Heart right ventricle (tissue), 16 donors: ENCODE results near the gene MAP2K1. TPM values are rescaled to one million over a fixed set of nuclear protein-coding genes. Genes with fewer than 3 reads are reported as not detected.

ENCODE experiments used
- ATAC-seq, 8 donors: fragments of 200-7000 bp; cut with Tn5 transposase; one replicate each; pipeline ENCODE4 v1.9.1; 2020; ENCODE audit warnings: mild to moderate bottlenecking in 8 of 8, moderate library complexity in 8 of 8, moderate number of reproducible peaks in 1 of 8
- DNase-seq, 2 donors: peaks; one replicate each; pipeline ENCODE4 v3.0.0-alpha.2; 2020
- H3K27ac ChIP-seq, 10 donors: fragments of 200-600 bp; sonication (generic) in 2 of 10; one replicate each; pipeline versions ENCODE4 v1.5.0 to v1.8.0; 2020 to 2022; ENCODE audit warnings: mild to moderate bottlenecking in 3 of 10
- H3K27me3 ChIP-seq, 7 donors: fragments of 200-600 bp; one replicate each; pipeline ENCODE4 v1.8.0; 2021 to 2022; ENCODE audit warnings: mild to moderate bottlenecking in 2 of 7
- H3K36me3 ChIP-seq, 9 donors: fragments of 200-600 bp; sonication (generic) in 1 of 9; one replicate each; pipeline versions ENCODE4 v1.5.0 to v1.8.0; 2020 to 2022; ENCODE audit warnings: mild to moderate bottlenecking in 2 of 9
- H3K4me1 ChIP-seq, 9 donors: fragments of 200-600 bp; sonication (generic) in 1 of 9; one replicate each; pipeline versions ENCODE4 v1.5.0 to v1.8.0; 2020 to 2022; ENCODE audit warnings: mild to moderate bottlenecking in 4 of 9
- H3K4me3 ChIP-seq, 10 donors: fragments of 200-600 bp; sonication (generic) in 2 of 10; one replicate each; pipeline versions ENCODE4 v1.5.0 to v1.8.0; 2020 to 2022; ENCODE audit warnings: mild to moderate bottlenecking in 7 of 10, moderate library complexity in 2 of 10
- H3K9me3 ChIP-seq, 11 donors: fragments of 200-600 bp in 10 of 11; sonication (generic) in 2 of 11; one replicate each; pipeline versions ENCODE4 v1.5.0 to v1.8.0; 2013 to 2022; ENCODE audit warnings: mild to moderate bottlenecking in 2 of 11, control low read depth in 1 of 11, moderate library complexity in 1 of 11
- WGBS, 2 donors: extraction: QIAGEN DNeasy Blood & Tissue Kit; methylation state at CpG; one replicate each; pipeline ENCODE4 v1.1.7; 2013; ENCODE audit warnings: inconsistent platforms in 1 of 2; 5-methylcytosine and 5-hydroxymethylcytosine counted together
- intact Hi-C, 10 donors: fragments of 100-400 bp; cut with DNase I; formaldehyde crosslinking; loops; one replicate each; pipeline versions ENCODE4 v1.11.1 to v1.14.2; 2022
- polyA plus RNA-seq, 2 donors: library from polyadenylated mRNA; stranded (reverse); fragments of 200-250 nt; gene quantifications; one replicate each; pipeline ENCODE4 v1.2.3, GENCODE V29; 2013
- total RNA-seq, 10 donors: library from RNA; stranded (reverse); fragmentation: NEBNext Ultra II Directional in 3 of 10; extraction: Animal tissue kit (Norgen Biotek cat#: 25700) in 3 of 10; gene quantifications; one replicate each; pipeline versions ENCODE4 v1.2.1 to v1.2.4, GENCODE V29; 2021 to 2023
- TF ChIP-seq, protein P1 (sequence below), 9 donors: fragments of 200-600 bp; sonication (generic) in 2 of 9; IDR thresholded peaks; one replicate each; pipeline versions ENCODE4 v1.5.0 to v1.8.0; 2021 to 2022; ENCODE audit warnings: antibody characterized with exemption in 9 of 9, mild to moderate bottlenecking in 5 of 9, moderate library complexity in 1 of 9
- donor health status: Arrhythmogenic right ventricular cardiomyopathy.
- donor health status: ischemic (EF 13 %, LVEDD 7.1; RV severe dilation, severe dysfunction).
- donor health status: healthy with polysubstance abuse.
- donor health status: DM: no; HTN: yes; CAD: no.
- donor health status: DM: no; HTN: no; CAD: no.
- donor health status: ischemic (EF 25% LVEDD 6.9; RV normal size, moderate dysfunction).
- donor health status: ischemic (EF 25% LVEDD 5.7; RV mildly dilated, moderate dysfunction).
- donor health status: healthy.
- donor health status: DM: yes; HTN: yes; CAD: no.
- donor health status: Ischemic cardiomyopathy.
- donor health status: ischemic (EF 35%, LVEDD 5.7; RV mildly dilated, moderate dysfunction).
- donor health status: nonischemic (EF 11% LVEDD 7.7; RV severe dilation, severe dysfunction).
- donor health status: DM: yes; HTN: yes; CAD: no.
- donor health status: PGD.
- donor health status: ischemic (EF 29% LVEDD 5.4; RV normal size, mild dysfunction).
- donor health status: nonischemic (EF 23%, LVEDD 6.1; RV moderate dilation, normal function).

MAP2K1 gene
- total and polyA plus RNA-seq, 12 donors, result 7.5 to 106 (median 44.7) TPM

DNA sequence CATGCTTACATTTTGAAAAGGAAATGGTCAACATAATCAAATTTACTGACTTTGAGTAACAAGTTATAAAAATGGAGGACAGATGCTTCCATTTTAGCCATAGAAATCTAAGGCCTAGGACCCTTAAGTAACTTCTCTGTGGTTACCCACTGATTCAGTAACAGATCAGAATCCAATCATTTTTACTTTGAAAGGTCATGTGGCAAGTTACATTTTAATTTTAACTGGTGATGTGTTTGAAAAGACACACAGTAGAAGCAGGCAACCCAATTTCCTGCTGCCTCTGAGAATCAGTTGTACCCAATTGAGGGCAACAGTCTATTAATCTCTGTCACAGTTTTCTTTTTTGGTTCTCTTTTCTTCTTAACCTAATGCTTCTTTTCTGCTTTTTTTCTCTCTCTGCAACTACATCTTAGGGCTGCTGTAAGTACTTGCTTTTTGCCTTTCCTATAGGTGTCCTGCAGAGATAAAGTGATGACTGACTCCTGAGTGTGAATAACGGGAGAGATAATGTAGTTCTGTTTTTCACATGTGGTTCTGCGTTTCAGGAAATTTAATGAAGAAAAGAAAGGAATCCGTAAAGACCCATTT lies 121.7 kb downstream of the MAP2K1 start:
- H3K27ac ChIP-seq, result no peak overlapping the region
- no peaks in the 10 kb centered on the region for H3K9me3 ChIP-seq
- TF ChIP-seq, protein P1, sequence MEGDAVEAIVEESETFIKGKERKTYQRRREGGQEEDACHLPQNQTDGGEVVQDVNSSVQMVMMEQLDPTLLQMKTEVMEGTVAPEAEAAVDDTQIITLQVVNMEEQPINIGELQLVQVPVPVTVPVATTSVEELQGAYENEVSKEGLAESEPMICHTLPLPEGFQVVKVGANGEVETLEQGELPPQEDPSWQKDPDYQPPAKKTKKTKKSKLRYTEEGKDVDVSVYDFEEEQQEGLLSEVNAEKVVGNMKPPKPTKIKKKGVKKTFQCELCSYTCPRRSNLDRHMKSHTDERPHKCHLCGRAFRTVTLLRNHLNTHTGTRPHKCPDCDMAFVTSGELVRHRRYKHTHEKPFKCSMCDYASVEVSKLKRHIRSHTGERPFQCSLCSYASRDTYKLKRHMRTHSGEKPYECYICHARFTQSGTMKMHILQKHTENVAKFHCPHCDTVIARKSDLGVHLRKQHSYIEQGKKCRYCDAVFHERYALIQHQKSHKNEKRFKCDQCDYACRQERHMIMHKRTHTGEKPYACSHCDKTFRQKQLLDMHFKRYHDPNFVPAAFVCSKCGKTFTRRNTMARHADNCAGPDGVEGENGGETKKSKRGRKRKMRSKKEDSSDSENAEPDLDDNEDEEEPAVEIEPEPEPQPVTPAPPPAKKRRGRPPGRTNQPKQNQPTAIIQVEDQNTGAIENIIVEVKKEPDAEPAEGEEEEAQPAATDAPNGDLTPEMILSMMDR (IDR thresholded peaks at IDR 0.05), result no peak
- H3K36me3 ChIP-seq, result peaks cover 0 to 17% (median 0%) of the 10 kb centered on the region in 9 donors
- H3K27me3 ChIP-seq, result no peaks in the 10 kb centered on the region
- WGBS, 2 donors, result 86 to 88% methylated on average over 3 of the region's 3 CpGs
- peaks cover 0 to 18% (median 16%) of the 10 kb centered on the region in 9 donors for H3K4me1 ChIP-seq
- no peak overlapping the region for H3K4me3 ChIP-seq
- intact Hi-C loops, result no loop called here
- DNase-seq, result no peak
- ATAC-seq, result no peak

DNA sequence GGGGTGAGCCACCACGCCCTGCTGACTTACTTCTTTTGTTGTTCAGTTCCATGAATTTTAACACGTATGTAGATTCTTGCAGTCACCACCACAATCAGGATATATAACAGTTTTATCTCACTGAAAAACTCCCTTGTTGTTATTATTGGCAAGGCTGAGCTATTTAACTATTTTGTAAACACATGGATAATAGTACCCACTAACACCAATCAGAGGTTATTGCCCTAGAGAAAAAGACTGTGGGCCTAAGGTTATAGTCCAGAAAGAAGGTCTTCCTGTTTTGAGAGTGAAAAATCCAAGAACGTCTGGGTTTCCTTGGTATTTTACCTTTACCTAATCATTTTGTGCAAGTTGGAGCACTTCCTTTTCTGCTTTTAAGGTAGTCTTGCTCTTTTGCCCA lies 127.9 kb downstream of the MAP2K1 start:
- 84 to 87% methylated on average over 3 of the region's 3 CpGs for WGBS, 2 donors
- DNase-seq (no peak), ATAC-seq (no peak)
- Histone ChIP-seq H3K9me3 (no peaks in the 10 kb centered on the region), H3K27me3 (no peaks in the 10 kb centered on the region), H3K4me3 (no peak overlapping the region), H3K4me1 (no peaks in the 10 kb centered on the region), H3K27ac (no peak overlapping the region), H3K36me3 (peaks cover 0 to 45% (median 0%) of the 10 kb centered on the region in 9 donors)
- intact Hi-C loops, result no loop called here
- TF ChIP-seq, protein P1 (IDR thresholded peaks at IDR 0.05), result no peak

DNA sequence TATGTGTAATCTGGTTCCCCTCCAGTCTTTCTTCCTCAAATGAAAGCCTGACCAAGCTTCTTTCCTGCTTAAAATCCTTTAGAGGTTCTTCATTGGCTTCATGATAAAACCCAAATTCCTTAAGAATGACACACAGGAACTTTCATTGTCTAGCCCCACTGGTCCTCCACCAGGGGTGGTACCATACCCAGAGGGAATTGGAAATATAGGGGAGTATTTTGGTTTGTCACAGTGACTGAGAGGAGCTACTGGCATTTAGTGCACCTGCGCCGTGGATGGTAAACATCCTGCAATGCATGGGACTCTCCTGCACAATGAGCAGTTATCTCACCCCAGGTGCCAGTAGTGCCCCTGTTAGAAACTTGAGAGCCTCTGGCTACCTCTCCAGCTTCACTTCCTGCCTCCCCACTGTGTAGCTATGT lies 129.2 kb downstream of the MAP2K1 start:
- intact Hi-C loops, result no loop called here
- peaks cover 0 to 58% (median 0%) of the 10 kb centered on the region in 9 donors for H3K36me3 ChIP-seq
- no peak overlapping the region for H3K27ac ChIP-seq
- no peaks in the 10 kb centered on the region for H3K4me1 ChIP-seq
- TF ChIP-seq, protein P1 (IDR thresholded peaks at IDR 0.05), result no peak
- 91 to 98% methylated on average over 2 of the region's 2 CpGs for WGBS, 2 donors
- no peaks in the 10 kb centered on the region for H3K9me3 ChIP-seq
- ATAC-seq (no peak), DNase-seq (no peak)
- no peak overlapping the region for H3K4me3 ChIP-seq
- H3K27me3 ChIP-seq, result no peaks in the 10 kb centered on the region

DNA sequence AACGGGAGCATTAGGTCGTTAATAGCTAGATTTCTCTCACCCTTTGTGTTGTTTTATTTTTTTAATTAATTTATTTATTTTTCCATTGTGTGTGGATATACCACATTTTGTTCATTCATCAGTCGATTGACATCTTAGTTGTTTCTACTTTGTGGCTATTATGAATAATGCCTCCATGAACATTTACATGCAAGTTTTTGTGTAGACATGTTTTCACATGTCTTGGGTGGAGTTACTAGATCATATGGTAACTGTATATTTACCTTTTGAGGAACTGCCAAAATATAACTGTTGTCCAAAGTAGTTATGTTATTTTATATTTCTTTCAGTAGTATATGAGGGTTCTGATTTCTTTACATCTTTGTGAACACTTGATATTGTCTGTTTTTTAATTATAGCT lies 137.2 kb downstream of the MAP2K1 start:
- WGBS, 2 donors, result 93 to 98% methylated on average over 3 of the region's 3 CpGs
- no peak for DNase-seq
- H3K36me3 ChIP-seq, result peaks cover 0 to 85% (median 0%) of the 10 kb centered on the region in 9 donors

More for the DNA sequence above, 137.2 kb downstream of the MAP2K1 start:
- intact Hi-C loops, result no loop called here
- no peaks in the 10 kb centered on the region for H3K4me1 ChIP-seq
- no peaks in the 10 kb centered on the region for H3K9me3 ChIP-seq
- no peaks in the 10 kb centered on the region for H3K27me3 ChIP-seq
- no peak for ATAC-seq
- TF ChIP-seq, protein P1 (IDR thresholded peaks at IDR 0.05), result no peak
- H3K27ac ChIP-seq, result no peak overlapping the region
- H3K4me3 ChIP-seq, result no peak overlapping the region
